KMS-11 (cell line): ENCODE data around the gene PTH2.

Experiments
- H2AFZ ChIP-seq: fragments of 200-600 bp; sonication (generic); 2 replicates; pipeline ENCODE4 v1.6.1; 2016; ENCODE audit warnings: antibody characterized with exemption, mixed run types, low read depth
- H3K27ac ChIP-seq: fragments of 200-600 bp; sonication (generic); 2 replicates; pipeline ENCODE4 v1.6.1; 2016; ENCODE audit warnings: mild to moderate bottlenecking, mixed run types
- H3K27me3 ChIP-seq: fragments of 200-600 bp; sonication (generic); 2 replicates; pipeline ENCODE4 v1.6.1; 2017; ENCODE audit warnings: mild to moderate bottlenecking, low read depth, mixed run types, moderate library complexity; ENCODE audit not compliant: insufficient read depth
- H3K36me3 ChIP-seq: fragments of 200-600 bp; sonication (generic); 2 replicates; pipeline ENCODE4 v1.6.1; 2017; ENCODE audit warnings: mild to moderate bottlenecking, mixed run types; ENCODE audit not compliant: insufficient read depth
- H3K4me1 ChIP-seq: fragments of 200-600 bp; sonication (generic); 2 replicates; pipeline ENCODE4 v1.6.1; 2016; ENCODE audit warnings: mild to moderate bottlenecking, low read depth, mixed run types; ENCODE audit not compliant: poor library complexity, severe bottlenecking
- H3K4me2 ChIP-seq: fragments of 200-600 bp; sonication (generic); 2 replicates; pipeline ENCODE4 v1.7.0; 2016; ENCODE audit warnings: mild to moderate bottlenecking, mixed run types
- H3K4me3 ChIP-seq: fragments of 200-600 bp; sonication (generic); IDR thresholded peaks from 2 replicates; pipeline ENCODE4 v1.6.1; 2017; ENCODE audit warnings: low read depth, low read length, mixed read lengths; ENCODE audit not compliant: insufficient read depth
- H3K79me2 ChIP-seq: fragments of 200-600 bp; sonication (generic); 2 replicates; pipeline ENCODE4 v1.6.1; 2016; ENCODE audit warnings: low read depth, mixed run types; ENCODE audit not compliant: insufficient read depth
- H3K9ac ChIP-seq: fragments of 200-600 bp; sonication (generic); 2 replicates; pipeline ENCODE4 v1.6.1; 2016; ENCODE audit warnings: mild to moderate bottlenecking, mixed run types
- H4K20me1 ChIP-seq: fragments of 200-600 bp; sonication (generic); 2 replicates; pipeline ENCODE4 v1.6.1; 2016; ENCODE audit warnings: mild to moderate bottlenecking, mixed run types; ENCODE audit not compliant: insufficient read depth
- TF ChIP-seq, protein P1 (sequence below): fragments of 200-600 bp; sonication (generic); conservative IDR thresholded peaks from 2 replicates; pipeline ENCODE4 v1.6.1; 2017; ENCODE audit warnings: low read depth, mild to moderate bottlenecking, antibody characterized with exemption, low read length, moderate library complexity, mixed read lengths

The PTH2 gene

DNA sequence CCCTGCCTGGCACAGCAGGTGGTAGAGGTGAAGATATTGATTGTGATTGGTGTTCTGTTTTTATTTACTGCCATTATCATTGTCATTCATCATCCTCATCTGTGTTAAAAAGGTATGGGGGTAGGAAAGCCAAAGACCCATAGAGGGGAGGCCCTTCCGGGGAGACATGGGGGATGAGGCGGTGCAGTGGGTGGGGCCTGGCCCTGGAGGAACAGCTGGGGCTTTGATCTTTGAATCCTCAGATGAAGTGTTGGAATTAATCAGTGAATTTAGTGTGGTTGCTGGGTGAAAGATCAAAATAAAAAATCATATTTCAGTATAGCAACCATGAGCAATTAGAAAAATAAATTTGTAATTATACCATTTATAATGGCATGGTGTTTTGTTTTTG, 7.4 kb downstream of the PTH2 start:
- Histone ChIP-seq H4K20me1 (no peaks in the 10 kb centered on the region), H3K9ac (no peak overlapping the region), H3K27me3 (peaks cover 92% of the 10 kb centered on the region)

DNA sequence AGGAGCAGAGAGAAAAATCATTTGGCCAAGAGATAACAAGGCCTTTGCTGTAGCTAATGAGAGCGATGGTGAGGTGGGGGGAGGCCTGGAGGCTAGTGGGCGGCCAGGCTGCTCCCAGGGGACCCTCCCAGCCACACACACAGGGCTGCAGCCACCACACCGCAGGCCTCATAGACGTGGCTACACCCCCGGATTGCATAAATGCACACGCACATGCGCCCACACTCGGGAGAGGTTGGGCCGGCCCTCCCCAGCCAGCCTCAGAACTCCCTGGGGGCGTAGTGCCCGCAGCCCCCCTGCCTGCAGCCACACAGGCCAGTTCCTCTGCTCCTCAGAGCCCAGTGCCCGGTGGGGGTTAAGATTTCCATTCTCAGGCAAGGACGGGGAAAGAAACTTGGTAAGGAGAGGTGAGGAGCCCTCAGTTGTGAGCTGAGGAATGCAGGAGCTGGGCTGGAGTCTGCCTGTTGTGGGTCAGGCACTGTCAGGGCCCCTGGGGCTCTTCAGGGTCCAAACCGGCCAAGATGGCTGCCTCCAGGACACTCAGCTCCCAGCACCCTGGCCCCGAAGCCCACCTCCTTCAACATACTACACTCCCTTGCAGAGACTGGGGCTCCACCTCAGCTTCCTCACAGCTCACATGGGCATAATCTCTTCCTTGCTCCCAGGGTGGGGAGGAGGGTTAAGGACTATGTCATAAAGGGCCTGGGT, 8.0 kb downstream of the PTH2 start:
- H3K36me3 ChIP-seq, result no peaks in the 10 kb centered on the region
- H4K20me1 ChIP-seq, result no peaks in the 10 kb centered on the region
- H3K27me3 ChIP-seq, result peaks cover 90% of the 10 kb centered on the region
- H3K4me2 ChIP-seq, result no peak overlapping the region
- H3K4me3 ChIP-seq, result no peak overlapping the region
- no peak overlapping the region for H3K9ac ChIP-seq
- TF ChIP-seq, protein P1, sequence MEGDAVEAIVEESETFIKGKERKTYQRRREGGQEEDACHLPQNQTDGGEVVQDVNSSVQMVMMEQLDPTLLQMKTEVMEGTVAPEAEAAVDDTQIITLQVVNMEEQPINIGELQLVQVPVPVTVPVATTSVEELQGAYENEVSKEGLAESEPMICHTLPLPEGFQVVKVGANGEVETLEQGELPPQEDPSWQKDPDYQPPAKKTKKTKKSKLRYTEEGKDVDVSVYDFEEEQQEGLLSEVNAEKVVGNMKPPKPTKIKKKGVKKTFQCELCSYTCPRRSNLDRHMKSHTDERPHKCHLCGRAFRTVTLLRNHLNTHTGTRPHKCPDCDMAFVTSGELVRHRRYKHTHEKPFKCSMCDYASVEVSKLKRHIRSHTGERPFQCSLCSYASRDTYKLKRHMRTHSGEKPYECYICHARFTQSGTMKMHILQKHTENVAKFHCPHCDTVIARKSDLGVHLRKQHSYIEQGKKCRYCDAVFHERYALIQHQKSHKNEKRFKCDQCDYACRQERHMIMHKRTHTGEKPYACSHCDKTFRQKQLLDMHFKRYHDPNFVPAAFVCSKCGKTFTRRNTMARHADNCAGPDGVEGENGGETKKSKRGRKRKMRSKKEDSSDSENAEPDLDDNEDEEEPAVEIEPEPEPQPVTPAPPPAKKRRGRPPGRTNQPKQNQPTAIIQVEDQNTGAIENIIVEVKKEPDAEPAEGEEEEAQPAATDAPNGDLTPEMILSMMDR, result no peak
- H3K27ac ChIP-seq, result no peak overlapping the region
- H3K79me2 ChIP-seq, result no peaks in the 10 kb centered on the region
- peaks cover under 1% of the 10 kb centered on the region for H3K4me1 ChIP-seq
- H2AFZ ChIP-seq, result no peak overlapping the region

More for the DNA sequence above, 7.4 kb downstream of the PTH2 start:
- Histone ChIP-seq H3K4me3 (no peak overlapping the region), H3K36me3 (no peaks in the 10 kb centered on the region), H3K27ac (no peak overlapping the region), H2AFZ (no peak overlapping the region), H3K4me1 (no peaks in the 10 kb centered on the region), H3K79me2 (no peaks in the 10 kb centered on the region), H3K4me2 (no peak overlapping the region)
- TF ChIP-seq, protein P1, result no peak

DNA sequence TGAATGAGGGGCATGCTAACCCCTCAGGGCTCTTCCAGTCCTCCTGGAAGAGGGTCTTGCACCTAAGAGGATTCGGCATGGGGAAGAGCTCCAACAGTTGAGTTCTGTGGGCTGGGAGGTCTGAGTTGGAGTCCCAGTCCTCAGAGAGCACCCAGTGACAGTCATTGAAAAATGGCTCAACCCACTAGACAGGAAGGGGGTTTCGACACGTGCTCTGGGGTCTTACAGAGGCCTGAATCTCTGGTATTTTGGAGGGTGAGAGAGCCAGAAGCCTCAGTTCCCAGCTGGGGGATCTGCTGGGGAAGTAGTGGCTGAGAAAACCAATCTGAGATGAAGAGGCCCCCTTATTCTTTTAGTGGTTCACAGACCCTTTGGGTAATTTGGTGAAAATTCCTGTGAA, 9.0 kb downstream of the PTH2 start:
- H3K79me2 ChIP-seq, result no peaks in the 10 kb centered on the region
- H3K27me3 ChIP-seq, result peaks cover 89% of the 10 kb centered on the region
- TF ChIP-seq, protein P1, result no peak
- H2AFZ ChIP-seq, result no peak overlapping the region
- peaks cover 10% of the 10 kb centered on the region for H3K4me1 ChIP-seq
- H4K20me1 ChIP-seq, result no peaks in the 10 kb centered on the region
- H3K36me3 ChIP-seq, result no peaks in the 10 kb centered on the region
- H3K4me2 ChIP-seq, result no peak overlapping the region
- no peak overlapping the region for H3K27ac ChIP-seq
- H3K9ac ChIP-seq, result no peak overlapping the region
- H3K4me3 ChIP-seq, result no peak overlapping the region

DNA sequence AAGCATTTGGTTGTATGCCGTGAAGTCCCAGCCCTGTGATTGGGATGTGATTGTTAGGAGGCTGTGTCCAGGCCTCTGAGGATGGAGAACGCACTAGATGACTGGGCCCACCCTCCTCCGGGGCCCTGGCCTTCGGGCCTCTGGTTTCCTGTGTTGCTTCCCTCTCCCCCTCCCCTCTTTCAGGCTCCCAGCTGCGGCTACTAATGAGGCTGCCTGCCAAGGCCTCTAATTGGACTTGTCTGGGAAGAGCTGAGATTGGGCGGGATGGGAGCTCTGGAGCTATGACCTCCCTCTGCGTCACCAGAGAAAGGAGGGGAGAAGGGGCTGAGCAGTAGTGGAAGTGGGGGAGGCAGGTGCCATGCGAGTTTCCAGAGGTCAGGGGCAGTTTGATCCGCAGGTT, 9.9 kb downstream of the PTH2 start:
- Histone ChIP-seq H3K9ac (no peak overlapping the region), H3K27me3 (peaks cover 84% of the 10 kb centered on the region), H4K20me1 (no peaks in the 10 kb centered on the region), H3K4me2 (no peak overlapping the region), H2AFZ (no peak overlapping the region), H3K4me3 (no peak overlapping the region), H3K79me2 (no peaks in the 10 kb centered on the region), H3K27ac (no peak overlapping the region), H3K36me3 (no peaks in the 10 kb centered on the region), H3K4me1 (peaks cover 11% of the 10 kb centered on the region)
- TF ChIP-seq, protein P1, result no peak
